Stimulated activated CD8-positive, alpha-beta memory T cell treated with anti-CD3 and anti-CD28 coated beads, Interleukin-12 subunit alpha, Interleukin-12 subunit beta, amount 100 ng/mL, for 4 hours (primary cell): ENCODE measurements around the gene CAMTA2.
A peak's percentile ranks its signal among the peaks of the same experiment; 100 is the strongest.
"Not testable (repeated sequence)": the region's sequence is repeated elsewhere in the genome, so short reads cannot be mapped to it uniquely, and the experiment has no call there.

Experiments
- DNase-seq: peaks from one replicate; pipeline ENCODE4 v3.0.0-alpha.2; 2020; ENCODE audit warnings: low read depth

CAMTA2 gene, protein sequence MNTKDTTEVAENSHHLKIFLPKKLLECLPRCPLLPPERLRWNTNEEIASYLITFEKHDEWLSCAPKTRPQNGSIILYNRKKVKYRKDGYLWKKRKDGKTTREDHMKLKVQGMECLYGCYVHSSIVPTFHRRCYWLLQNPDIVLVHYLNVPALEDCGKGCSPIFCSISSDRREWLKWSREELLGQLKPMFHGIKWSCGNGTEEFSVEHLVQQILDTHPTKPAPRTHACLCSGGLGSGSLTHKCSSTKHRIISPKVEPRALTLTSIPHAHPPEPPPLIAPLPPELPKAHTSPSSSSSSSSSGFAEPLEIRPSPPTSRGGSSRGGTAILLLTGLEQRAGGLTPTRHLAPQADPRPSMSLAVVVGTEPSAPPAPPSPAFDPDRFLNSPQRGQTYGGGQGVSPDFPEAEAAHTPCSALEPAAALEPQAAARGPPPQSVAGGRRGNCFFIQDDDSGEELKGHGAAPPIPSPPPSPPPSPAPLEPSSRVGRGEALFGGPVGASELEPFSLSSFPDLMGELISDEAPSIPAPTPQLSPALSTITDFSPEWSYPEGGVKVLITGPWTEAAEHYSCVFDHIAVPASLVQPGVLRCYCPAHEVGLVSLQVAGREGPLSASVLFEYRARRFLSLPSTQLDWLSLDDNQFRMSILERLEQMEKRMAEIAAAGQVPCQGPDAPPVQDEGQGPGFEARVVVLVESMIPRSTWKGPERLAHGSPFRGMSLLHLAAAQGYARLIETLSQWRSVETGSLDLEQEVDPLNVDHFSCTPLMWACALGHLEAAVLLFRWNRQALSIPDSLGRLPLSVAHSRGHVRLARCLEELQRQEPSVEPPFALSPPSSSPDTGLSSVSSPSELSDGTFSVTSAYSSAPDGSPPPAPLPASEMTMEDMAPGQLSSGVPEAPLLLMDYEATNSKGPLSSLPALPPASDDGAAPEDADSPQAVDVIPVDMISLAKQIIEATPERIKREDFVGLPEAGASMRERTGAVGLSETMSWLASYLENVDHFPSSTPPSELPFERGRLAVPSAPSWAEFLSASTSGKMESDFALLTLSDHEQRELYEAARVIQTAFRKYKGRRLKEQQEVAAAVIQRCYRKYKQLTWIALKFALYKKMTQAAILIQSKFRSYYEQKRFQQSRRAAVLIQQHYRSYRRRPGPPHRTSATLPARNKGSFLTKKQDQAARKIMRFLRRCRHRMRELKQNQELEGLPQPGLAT

DNA sequence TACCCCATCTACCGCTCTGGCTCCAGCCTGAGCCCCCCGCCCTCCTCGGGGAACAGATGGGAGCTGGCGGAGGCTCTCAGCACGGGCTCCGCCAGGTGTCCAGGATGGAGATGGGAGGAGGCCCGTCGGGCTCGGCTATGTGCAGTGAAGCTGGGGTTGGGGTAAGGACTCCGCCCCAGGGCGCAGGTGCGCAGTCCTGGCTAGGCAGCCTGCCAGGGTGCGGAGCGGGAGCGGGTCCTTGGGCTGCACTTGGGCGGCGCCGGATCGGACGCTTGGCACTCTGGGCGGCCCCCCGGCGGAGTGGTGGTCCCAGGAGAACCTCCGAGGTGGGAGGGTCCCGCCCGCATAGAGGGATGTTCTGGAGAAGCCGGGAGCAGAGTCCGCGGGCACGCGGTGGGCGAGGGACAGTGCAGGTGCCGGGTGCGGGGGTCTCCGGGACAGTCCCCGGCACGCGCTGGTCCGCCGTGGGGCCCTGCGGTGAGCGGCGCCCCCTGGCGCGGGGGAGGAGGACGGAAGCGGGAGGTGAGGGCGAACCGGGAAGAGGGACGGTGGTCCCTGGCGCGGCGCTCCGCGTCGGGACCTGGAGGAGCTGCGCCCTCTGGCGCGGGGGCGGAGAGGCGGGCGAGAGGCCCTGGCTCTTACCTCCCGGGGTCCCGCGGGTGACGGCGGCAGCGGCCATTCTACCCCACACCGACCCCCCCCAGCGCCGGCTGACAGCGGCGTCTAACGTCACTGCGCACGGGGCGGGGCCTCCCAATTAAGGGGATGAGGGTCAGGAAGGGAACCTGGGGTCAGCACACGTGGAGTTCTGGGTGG lies at the start of gene CAMTA2:
Gene CAMTA2 (minus strand): TSS at position 725 of the 816 bp plus-strand sequence. CDS start 1,453 bp downstream, outside the sequence.
- peak; percentile 79 for DNase-seq

DNA sequence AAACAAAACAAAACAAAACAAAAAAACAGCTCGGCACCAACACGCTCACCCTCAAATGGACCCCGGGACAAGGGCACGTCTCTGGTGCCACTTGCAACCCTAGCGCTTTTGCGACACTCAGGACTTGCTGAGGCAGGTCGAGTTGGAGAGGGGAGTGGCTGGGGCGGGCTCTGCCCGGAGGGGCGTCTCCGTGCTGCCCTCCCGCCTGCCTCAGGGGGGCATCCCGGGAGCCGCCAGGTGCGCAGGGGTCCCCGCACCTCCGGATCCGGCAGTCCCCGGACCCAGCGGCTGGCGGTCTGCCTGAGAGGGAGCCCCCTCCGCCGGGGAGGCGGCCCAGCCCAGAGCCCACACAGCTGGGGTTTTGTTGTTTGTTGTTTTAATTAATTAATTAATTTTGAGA lies 47.8 kb upstream of the CAMTA2 start, which contains the start of gene SLC52A1:
Gene SLC52A1 (minus strand): TSS at position 112 of the 400 bp plus-strand sequence. CDS start 820 bp downstream, outside the sequence.
- no peak for DNase-seq

DNA sequence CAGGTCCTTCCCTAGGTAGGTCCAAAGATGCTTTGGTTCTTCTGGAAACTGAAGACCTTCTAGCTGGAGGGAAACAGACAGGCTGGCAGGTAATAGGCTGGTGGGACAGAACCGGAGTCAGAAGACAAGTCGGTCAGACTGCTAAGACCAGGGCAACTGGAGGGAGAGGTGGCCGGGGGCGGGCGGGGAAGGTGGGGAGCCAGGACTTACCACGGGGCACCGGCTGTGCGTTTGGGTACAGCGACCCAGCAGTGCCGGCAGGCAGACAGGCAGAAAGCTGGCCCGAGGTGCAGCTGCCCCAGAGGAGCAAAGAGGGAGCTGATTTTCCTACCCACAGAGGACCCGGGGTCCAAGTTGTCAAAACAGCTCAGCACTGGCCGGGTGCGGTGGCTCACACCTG lies 47.2 kb upstream of the CAMTA2 start:
- DNase-seq = no peak

DNA sequence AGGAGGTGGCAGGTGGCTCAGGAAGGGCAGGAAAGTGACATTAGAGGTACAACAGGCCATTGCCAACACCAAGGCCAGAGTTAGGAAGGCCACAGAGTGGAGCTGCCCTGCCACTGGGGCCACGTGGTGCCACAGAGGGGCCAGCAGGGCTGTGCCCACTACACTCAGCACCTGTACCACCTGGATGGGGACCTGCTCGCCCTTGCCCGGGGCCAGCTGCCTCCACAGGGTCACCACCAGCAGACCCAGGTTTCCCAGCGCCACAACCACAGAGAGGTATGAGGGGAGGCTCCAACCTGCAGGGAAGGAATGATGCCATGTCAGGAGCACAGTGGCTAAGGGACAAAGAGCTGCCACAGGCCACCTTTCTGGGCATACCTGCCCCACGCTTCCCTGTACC lies 46.6 kb upstream of the CAMTA2 start:
- no peak for DNase-seq

DNA sequence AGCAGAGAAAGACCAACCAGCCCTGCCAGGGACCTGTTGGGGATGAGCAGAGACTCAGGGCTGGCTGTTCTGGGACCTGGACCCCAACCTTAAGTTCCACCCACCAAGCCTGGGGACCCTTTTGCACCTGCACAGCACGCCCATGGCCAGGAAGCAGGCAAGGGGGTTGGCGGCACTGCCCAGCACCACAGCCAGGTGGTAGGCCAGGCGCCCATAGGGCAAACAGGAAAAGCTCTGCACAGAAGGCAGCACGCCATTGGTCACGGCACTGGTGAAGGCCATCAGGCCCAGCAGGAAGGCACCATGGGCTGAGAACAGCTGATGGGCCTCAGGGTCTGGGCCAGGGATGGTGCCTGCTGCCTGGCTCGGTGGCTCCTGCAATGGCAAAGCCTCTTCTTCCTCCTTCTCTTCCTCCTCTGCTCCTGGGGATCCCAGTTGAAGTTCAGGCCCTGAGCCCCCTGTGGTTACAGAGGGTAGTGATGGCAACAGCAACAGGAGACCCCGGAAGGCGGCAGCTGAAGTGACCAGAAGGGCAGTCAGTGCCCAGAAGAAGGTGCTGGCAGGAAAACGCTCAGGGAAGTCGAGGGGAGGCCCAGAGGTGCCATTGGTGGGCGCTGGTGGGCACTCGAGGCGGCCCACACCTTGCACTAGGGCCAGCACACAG lies 46.0 kb upstream of the CAMTA2 start:
- no peak for DNase-seq

DNA sequence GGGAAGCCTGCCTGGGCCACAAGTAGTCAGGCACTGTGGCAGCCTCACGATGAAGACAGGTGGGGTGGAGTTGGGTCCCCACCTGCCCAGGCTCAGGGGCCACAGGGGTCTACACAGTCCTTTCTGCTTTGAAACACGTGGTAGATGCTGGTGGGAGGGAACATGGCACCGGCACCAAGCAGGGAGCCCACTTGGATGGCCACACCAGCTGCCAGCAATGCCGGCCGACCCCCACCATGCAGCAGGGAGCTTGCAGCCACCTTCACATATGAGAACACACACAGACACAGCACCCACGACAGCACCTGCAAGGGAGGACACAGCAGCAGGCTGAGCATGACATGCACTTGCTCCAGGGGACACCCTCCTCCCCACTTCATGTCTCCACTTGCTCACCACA lies 45.4 kb upstream of the CAMTA2 start:
- no peak for DNase-seq

DNA sequence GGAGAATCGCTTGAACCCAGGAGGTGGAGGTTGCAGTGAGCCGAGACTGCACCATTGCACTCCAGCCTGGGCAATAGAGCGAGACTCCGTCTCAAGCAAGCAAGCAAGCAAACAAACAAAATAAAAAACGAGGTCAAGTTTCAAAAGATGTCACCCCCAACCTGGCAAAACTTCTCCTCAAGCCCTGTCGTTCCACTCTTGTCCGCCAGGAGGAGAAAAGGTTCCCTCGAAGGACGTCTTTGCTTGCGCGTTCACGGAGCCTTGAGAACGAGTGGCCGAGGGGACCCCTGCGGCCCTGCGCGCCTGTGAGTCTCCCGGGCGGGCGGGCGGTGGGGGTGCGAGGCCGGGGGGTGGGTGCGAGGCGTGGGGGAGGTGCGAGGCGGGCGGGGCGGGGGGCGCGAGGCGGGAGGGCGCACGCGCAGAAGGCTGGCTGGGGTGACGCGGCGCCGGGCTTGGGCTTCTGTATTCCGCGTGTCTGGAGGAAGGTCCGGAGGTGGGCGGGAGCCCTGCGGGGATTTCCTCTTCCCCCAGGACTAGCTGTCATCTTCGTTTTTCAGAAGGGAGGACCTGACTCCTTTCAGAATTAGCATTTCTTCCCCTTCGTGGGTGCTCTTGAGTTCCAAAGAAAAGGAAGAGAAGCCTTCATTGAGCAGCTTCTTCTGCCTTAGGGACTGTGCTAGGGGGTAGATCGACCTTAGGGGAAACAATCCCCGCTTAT lies 44.0 kb upstream of the CAMTA2 start:
- DNase-seq = peak; percentile 70

DNA sequence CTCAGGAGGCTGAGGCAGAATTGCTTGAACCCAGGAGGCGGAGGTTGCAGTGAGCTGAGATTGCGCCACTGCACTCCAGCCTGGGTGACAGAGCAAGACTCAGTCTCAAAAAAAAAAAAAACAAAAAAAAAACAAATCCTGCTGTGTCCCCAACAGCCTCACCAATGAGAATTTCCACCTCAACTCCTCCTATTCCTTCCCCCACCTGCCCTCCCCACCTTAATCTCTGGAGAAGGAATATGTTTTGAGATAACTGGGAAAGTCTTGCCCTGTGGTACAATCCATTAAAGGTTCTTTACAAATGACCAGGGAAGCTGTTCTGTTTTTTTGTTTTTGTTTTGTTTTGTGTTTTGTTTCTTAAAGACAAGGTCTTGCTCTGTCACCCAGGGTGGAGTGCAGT lies 42.7 kb upstream of the CAMTA2 start:
- DNase-seq = not testable (repeated sequence)

DNA sequence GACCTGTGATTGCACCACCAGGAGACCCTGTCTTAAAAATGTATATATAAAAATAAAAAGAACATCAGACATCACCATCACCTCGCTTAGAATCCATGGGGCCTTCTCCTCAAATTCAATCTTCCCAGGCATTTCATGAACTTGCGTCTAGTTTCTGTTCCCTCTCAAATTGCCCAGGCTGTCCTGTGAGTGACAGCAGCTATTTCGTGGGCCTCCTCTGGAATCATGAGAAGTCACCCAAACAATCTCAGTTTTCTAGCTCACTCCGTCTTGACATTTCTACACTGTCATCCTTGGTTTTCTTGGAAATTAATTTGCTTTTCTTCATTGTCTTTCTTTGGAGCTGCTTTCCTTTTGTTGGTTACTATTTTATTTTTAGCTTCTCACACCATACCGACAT lies 40.4 kb upstream of the CAMTA2 start:
- DNase-seq = no peak

DNA sequence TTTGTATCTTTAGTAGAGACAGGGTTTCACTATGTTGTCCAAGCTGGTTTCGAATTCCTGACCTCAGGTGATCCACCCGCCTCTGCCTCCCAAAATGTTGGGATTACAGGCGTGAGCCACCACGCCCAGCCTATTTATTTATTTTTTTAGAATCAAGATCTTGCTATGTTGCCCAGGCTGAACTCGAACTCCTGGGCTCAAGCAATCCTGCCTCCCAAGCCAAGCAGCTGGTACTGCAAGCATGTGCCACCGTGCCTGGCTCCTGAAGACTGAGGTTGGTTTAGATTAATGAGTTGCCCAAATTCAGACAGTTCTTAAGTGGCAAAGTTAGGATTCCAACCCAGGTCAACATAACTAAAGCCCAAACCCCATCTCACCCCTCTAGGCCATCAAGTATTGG lies 39.8 kb upstream of the CAMTA2 start:
- no peak for DNase-seq

DNA sequence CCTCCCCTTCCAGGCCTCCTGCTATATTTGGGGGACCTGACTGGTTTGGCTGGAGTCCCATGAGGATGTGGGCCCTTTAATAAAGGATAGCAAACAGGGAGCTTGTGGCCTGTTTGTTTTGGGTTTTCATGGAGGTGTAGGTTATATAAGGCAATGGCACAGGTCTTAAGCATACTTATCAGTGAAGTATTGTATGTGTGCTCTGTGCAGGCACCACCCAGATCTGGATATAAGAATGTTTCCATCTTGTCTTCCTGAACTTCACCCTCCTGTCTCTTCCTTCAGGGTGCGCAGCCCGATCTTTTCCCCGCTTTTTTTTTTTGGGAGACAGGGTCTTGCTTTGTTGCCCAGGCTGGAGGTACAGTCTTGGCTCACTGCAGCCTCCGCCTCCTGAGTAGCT lies 37.1 kb upstream of the CAMTA2 start:
- no peak for DNase-seq

DNA sequence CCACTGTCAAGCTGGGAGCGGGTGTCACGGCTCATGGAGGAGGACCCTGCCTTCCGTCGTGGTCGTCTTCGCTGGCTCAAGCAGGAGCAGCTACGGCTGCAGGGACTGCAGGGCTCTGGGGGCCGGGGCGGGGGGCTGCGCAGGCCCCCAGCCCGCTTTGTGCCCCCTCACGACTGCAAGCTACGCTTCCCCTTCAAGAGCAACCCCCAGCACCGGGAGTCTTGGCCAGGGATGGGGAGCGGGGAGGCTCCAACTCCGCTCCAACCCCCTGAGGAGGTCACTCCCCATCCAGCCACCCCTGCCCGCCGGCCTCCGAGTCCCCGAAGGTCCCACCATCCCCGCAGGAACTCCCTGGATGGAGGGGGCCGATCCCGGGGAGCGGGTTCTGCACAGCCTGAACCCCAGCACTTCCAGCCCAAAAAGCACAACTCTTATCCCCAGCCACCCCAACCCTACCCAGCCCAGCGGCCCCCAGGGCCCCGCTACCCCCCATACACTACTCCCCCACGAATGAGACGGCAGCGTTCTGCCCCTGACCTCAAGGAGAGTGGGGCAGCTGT lies 36.2 kb upstream of the CAMTA2 start:
- no peak for DNase-seq

DNA sequence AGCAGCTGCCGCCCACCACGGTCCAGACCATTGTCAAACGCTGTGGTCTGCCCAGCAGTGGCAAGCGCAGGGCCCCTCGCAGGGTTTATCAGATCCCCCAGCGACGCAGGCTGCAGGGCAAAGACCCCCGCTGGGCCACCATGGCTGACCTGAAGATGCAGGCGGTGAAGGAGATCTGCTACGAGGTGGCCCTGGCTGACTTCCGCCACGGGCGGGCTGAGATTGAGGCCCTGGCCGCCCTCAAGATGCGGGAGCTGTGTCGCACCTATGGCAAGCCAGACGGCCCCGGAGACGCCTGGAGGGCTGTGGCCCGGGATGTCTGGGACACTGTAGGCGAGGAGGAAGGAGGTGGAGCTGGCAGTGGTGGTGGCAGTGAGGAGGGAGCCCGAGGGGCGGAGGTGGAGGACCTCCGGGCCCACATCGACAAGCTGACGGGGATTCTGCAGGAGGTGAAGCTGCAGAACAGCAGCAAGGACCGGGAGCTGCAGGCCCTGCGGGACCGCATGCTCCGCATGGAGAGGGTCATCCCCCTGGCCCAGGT lies 34.8 kb upstream of the CAMTA2 start:
- DNase-seq = no peak

DNA sequence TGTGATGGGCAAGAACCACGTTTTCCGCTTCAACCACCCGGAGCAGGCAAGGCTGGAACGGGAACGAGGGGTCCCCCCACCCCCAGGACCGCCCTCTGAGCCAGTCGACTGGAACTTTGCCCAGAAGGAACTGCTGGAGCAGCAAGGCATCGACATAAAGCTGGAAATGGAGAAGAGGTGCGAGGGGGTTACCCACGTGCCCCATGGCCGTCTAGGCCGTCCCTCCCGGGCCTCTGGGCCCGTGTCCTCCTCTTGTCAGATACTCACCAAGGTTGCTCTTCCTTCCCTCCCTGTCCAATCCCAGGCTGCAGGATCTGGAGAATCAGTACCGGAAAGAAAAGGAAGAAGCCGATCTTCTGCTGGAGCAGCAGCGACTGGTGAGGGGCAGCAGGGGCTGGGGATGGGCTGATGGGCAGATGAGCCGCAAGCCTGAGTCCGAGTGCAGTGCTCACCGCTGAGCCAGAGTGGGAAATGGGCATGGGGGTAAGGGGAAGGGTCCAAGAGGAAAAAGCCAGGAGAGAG lies 33.1 kb upstream of the CAMTA2 start:
- DNase-seq = no peak

DNA sequence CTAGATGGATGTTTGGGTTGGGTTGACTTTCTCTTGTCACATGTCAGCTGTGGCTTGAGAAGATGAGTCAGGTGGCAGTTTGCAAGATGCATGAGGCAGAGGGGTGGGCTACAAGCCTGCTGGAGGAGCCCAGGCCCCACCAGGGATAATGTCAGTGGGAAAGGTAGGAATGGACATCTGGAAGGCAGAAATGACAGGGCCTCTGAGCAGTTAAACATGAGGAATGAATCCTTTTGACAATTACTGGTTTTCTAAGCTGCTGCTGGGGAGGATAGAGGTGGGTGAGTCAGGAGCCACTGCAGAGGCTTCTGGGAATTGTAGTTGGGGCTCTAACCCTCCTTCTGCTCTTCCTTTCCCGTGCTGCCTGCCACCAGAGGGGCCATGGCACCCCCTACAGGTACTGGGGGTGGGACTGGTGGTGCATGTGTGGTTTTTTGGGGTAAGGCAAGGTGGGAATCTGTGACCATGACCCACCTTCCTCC lies 32.0 kb upstream of the CAMTA2 start:
- peak; percentile 36 for DNase-seq

DNA sequence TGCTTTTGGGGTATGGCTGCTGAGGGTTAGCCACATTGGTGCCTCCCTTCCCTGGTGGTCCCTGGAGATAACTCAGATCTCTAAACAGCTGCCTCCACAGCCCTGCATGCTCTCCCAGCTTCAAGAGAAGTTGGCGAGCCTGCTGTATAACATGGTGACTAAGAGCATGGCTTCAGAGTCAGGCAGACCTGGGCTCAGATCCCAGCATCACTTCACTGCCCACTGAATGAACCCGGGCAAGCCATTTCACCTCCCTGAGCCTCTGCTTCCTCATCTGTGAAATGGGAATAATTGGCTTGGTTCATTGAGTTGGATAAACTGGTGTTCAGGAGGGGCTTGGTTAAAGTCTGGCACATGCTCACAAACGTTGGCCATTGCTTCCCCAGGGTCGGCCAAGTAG lies 26.9 kb upstream of the CAMTA2 start:
- DNase-seq = no peak

DNA sequence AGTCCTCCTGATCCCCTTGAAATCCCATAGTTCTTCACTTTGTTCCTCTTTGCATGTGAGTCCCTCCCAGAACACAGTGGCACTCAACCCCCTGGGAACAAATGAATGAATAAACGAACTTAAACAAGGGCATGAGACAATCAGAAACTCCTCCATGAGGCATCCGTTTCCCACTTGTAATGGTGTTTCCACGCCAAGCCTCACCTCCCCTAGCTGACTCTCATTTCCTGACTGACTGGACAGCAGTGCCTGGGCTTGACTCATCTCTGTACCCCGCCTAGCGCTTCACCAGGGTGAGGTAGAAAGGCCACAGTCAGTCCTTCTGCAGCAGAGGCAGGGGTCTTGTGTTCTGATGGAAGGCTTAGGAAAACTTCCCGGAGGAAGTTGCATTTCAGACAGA lies 24.5 kb upstream of the CAMTA2 start:
- no peak for DNase-seq

DNA sequence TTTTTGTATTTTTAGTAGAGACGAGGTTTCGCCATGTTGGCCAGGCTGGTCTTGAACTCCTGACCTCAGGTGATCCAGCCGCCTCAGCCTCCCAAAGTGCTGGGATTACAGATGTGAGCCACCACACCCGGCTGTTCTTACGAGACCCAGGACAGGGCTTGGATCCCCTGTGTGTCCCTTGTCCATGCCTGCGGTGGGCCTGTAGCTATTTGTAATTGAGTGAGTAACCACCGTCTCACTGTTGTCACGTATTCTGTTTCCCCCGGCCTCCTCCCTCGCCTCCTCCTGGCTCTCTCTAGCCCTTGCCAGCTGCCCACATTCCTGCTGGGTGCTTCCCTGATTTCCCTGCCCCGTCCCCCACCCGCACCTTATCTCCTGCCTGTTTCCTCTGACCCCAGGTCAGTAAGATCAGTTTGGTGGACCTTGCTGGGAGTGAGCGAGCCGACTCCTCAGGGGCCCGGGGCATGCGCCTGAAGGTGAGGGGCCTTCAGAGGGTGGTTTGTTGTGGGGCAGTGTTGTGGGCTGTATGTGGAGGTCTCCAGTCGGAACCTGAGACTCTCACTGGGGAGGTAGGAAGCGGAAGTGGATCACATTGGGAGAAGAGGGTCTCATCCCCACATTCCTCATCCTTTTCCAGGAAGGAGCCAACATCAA lies 15.9 kb upstream of the CAMTA2 start:
- no peak for DNase-seq
